T-helper 1 cell treated with Interleukin-12 subunit alpha and Interleukin-12 subunit beta and Interleukin-4 antibody, amounts not matched to agents 30 ng/mL and 1 ng/mL, for 36 hours (primary cell): Measurements from ENCODE around the gene DCLK2. TPM values are rescaled to one million over a fixed set of nuclear protein-coding genes. Genes with fewer than 3 reads are reported as not detected.

Experiments used
- intact Hi-C: fragments of 100-400 bp; cut with micrococcal nuclease; formaldehyde crosslinking; loops from one replicate; pipeline ENCODE4 v1.15.1; 2024
- total RNA-seq: library from RNA; stranded (reverse); gene quantifications from 2 replicates; pipeline ENCODE4 v1.2.3, GENCODE V29; 2022

The DCLK2 gene
- total RNA-seq, 1 donor from 2014 or later: 0.15 TPM

GRCh38 chr4:150068300-150068960 lies 9.8 kb upstream of the DCLK2 start:
- intact Hi-C loops: no loop called here

- intact Hi-C loops: no loop called here
Measured at GRCh38 chr4:150069353-150069752, 8.9 kb upstream of the DCLK2 start.

GRCh38 chr4:150070464-150071170 lies 7.6 kb upstream of the DCLK2 start:
- intact Hi-C loops: no loop called here

GRCh38 chr4:150072471-150072870 lies 5.8 kb upstream of the DCLK2 start:
- intact Hi-C loops: no loop called here

GRCh38 chr4:150072906-150073714 lies 5.1 kb upstream of the DCLK2 start:
- intact Hi-C loops: no loop called here

GRCh38 chr4:150074064-150074463 lies 4.2 kb upstream of the DCLK2 start:
- intact Hi-C loops: no loop called here

- intact Hi-C loops: loop anchor here (1.0 kb wide), 1 partner anchor 96 kb away; no protein-coding TSS in a partner anchor
Measured at GRCh38 chr4:150078579-150079080, 385 bp downstream of the DCLK2 start.

GRCh38 chr4:150079081-150079581 lies 886 bp downstream of the DCLK2 start:
- intact Hi-C loops: no loop called here

- intact Hi-C loops: no loop called here
Measured at GRCh38 chr4:150080337-150080736, 2.1 kb downstream of the DCLK2 start.

GRCh38 chr4:150080875-150081274 lies 2.6 kb downstream of the DCLK2 start:
- intact Hi-C loops: no loop called here

GRCh38 chr4:150082241-150082640 lies 4.0 kb downstream of the DCLK2 start:
- intact Hi-C loops: no loop called here

- intact Hi-C loops: no loop called here
Measured at GRCh38 chr4:150087006-150087405, 8.8 kb downstream of the DCLK2 start.

GRCh38 chr4:150089732-150090131 lies 11.5 kb downstream of the DCLK2 start:
- intact Hi-C loops: no loop called here

GRCh38 chr4:150090836-150091235 lies 12.6 kb downstream of the DCLK2 start:
- intact Hi-C loops: no loop called here

GRCh38 chr4:150094676-150095075 lies 16.4 kb downstream of the DCLK2 start:
- intact Hi-C loops: no loop called here

GRCh38 chr4:150096625-150097024 lies 18.4 kb downstream of the DCLK2 start:
- intact Hi-C loops: no loop called here

GRCh38 chr4:150098214-150098613 lies 20.0 kb downstream of the DCLK2 start:
- intact Hi-C loops: no loop called here

- intact Hi-C loops: no loop called here
Measured at GRCh38 chr4:150104404-150105027, 26.3 kb downstream of the DCLK2 start.

- intact Hi-C loops: no loop called here
Measured at GRCh38 chr4:150106886-150107285, 28.6 kb downstream of the DCLK2 start.

- intact Hi-C loops: no loop called here
Measured at GRCh38 chr4:150108691-150109090, 30.4 kb downstream of the DCLK2 start.

GRCh38 chr4:150114641-150115040 lies 36.4 kb downstream of the DCLK2 start:
- intact Hi-C loops: no loop called here
